22Rv1 (cell line): Measurements from ENCODE around the gene PRDM12.

Experiments used
- ZFX ChIP-seq: fragments of 450-650 bp; IDR thresholded peaks from 2 replicates; pipeline ENCODE4 v1.6.1; 2017; ENCODE audit warnings: antibody characterized with exemption, borderline replicate concordance
- TF ChIP-seq, protein P1 (sequence below): fragments of 450-650 bp; IDR thresholded peaks from 2 replicates; pipeline ENCODE4 v1.5.1; 2017; ENCODE audit warnings: mild to moderate bottlenecking

DNA sequence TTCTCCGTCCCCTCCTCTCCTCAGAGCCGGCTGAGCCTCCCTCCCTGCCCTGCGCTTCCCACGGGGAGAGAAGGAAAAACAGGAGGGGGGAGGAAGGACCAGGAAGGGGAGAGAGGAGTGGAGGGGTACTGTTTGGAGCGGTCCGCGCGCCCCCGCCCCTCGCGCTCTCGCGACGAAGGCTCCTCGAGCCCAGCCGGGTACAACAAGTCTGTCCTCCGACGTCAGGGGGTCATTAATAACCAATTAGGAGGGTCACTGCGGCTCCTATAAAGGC is 480 bp upstream of the PRDM12 start:
- TF ChIP-seq, protein P1, sequence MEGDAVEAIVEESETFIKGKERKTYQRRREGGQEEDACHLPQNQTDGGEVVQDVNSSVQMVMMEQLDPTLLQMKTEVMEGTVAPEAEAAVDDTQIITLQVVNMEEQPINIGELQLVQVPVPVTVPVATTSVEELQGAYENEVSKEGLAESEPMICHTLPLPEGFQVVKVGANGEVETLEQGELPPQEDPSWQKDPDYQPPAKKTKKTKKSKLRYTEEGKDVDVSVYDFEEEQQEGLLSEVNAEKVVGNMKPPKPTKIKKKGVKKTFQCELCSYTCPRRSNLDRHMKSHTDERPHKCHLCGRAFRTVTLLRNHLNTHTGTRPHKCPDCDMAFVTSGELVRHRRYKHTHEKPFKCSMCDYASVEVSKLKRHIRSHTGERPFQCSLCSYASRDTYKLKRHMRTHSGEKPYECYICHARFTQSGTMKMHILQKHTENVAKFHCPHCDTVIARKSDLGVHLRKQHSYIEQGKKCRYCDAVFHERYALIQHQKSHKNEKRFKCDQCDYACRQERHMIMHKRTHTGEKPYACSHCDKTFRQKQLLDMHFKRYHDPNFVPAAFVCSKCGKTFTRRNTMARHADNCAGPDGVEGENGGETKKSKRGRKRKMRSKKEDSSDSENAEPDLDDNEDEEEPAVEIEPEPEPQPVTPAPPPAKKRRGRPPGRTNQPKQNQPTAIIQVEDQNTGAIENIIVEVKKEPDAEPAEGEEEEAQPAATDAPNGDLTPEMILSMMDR, result no peak
- no peak for TF ChIP-seq ZFX
